Measurements from ENCODE around the gene PGAM2.

- no peak for TF ChIP-seq CTCF (conservative IDR thresholded peaks at IDR 0.05; ENCODE audit: low read length)
- no peak for TF ChIP-seq EZH2phosphoT487 (IDR thresholded peaks at IDR 0.05; ENCODE audit: borderline replicate concordance)
Observed at GRCh38 chr7:44096326-44096881, 31.0 kb upstream of the PGAM2 start.
